ENCODE data around the gene CHSY3.

CHSY3 gene

GRCh38 chr5:129903466-129904101 is 681 bp upstream of the CHSY3 start:
- TF ChIP-seq ZFX (IDR thresholded peaks at IDR 0.05; ENCODE audit: borderline replicate concordance) (no peak), CTCF (IDR thresholded peaks at IDR 0.05) (no peak)
- H3K27ac ChIP-seq, result peak overlapping the region; percentile 61

DNA sequence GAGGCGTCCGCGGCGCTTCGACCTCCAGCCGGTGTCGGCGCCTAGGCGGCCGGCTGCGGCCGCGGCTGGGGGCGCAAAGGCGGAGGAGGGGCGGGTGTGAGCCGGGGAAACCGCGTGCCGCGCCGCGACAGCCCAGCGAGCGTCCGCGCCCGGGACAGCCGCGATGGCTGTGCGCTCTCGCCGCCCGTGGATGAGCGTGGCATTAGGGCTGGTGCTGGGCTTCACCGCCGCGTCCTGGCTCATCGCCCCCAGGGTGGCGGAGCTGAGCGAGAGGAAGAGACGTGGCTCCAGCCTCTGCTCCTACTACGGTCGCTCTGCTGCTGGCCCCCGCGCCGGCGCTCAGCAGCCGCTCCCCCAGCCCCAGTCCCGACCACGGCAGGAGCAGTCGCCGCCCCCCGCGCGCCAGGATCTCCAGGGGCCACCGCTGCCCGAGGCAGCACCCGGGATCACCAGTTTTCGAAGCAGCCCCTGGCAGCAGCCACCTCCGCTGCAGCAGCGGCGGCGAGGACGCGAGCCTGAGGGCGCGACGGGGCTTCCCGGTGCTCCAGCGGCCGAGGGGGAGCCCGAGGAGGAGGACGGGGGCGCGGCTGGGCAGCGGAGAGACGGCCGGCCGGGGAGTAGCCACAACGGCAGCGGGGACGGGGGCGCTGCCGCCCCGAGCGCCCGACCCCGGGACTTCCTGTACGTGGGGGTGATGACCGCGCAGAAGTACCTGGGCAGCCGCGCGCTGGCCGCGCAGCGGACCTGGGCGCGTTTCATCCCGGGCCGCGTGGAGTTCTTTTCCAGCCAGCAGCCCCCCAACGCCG is 605 bp downstream of the CHSY3 start:
- TF ChIP-seq ZFX (IDR thresholded peaks at IDR 0.05; ENCODE audit: borderline replicate concordance) (no peak), CTCF (IDR thresholded peaks at IDR 0.05) (0 out of 2 replicates have a peak, but pooled peaks have one; percentile 5)
- H3K27ac ChIP-seq, result peak overlapping the region; percentile 61

- no peak for TF ChIP-seq CTCF (IDR thresholded peaks at IDR 0.05)
- no peak for TF ChIP-seq ZFX (IDR thresholded peaks at IDR 0.05; ENCODE audit: borderline replicate concordance)
Measured at GRCh38 chr5:129905473-129906176, 1.4 kb downstream of the CHSY3 start.

DNA sequence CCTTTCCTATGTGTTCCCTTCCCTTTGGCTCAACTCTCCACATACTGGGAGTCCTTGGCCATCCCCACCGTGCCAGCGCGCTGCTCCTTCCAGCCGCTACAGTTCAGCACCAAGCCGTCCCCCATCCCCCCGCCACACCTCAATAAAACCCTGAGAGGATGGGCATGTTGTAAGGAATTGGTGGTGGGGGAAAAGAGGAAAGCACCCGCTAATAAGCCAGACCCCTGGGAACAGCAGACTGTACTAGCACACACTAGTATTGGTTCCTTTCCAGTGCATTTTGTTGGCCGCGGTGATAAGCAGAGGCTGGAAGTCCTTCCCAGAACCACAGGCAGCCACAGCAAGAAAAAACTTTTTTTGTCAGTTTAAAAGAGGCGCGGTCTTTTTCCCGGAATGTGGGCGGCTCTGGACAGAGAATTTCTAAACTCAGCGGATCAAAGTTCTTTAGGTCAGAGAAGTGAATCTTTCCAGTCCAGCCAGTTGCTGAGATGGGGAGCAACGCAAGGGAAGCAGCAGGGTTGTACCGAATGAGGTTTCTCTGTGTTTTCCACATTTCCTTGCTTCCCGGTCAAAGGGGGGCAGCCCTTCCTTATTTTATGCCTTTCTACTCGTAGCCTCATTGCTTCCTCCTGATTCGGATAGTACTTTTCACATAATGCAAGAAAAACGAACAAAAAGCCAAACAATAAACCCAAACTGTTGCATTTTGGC is 2.1 kb downstream of the CHSY3 start:
- no peak for TF ChIP-seq CTCF (IDR thresholded peaks at IDR 0.05)
- TF ChIP-seq ZFX (IDR thresholded peaks at IDR 0.05; ENCODE audit: borderline replicate concordance), result no peak
- no peak overlapping the region for H3K27ac ChIP-seq

More at GRCh38 chr5:129905473-129906176, 1.4 kb downstream of the CHSY3 start:
- no peak overlapping the region for H3K27ac ChIP-seq

- H3K27ac ChIP-seq, result no peak overlapping the region
- TF ChIP-seq CTCF (IDR thresholded peaks at IDR 0.05), result no peak
- no peak for TF ChIP-seq ZFX (IDR thresholded peaks at IDR 0.05; ENCODE audit: borderline replicate concordance)
Measured at GRCh38 chr5:129909225-129909624, 5.0 kb downstream of the CHSY3 start.

- H3K27ac ChIP-seq, result no peak overlapping the region
- TF ChIP-seq ZFX (IDR thresholded peaks at IDR 0.05; ENCODE audit: borderline replicate concordance), result no peak
- no peak for TF ChIP-seq CTCF (IDR thresholded peaks at IDR 0.05)
Measured at GRCh38 chr5:129912601-129913255, 8.5 kb downstream of the CHSY3 start.

Data from 22Rv1 (cell line).